Measurements from ENCODE around the gene TYW1B.
"Not testable (repeated sequence)": the region's sequence is repeated elsewhere in the genome, so short reads cannot be mapped to it uniquely, and the experiment has no call there.

TYW1B gene

DNA sequence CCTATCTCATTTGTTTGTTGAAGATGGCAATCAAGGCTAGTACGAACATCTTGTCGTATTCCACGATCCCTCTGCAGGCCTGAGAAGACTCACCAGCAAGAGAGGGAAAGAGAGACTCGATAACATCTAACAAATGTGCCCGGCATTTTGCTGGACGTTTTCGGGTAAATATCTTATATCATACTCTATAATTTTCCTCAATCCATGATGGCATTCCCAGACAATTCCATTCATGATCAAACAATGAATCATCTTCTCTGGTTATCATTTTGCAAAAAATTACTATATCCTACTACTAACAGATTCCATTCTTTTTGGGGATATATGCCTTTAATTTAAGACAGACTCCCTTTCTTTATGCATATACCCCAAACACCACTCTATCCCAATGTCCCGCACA, 118.1 kb downstream of the TYW1B start:
- no peaks in the 10 kb centered on the region for H3K27me3 Mint-ChIP-seq
- ATAC-seq (no peak), DNase-seq (no peak)
- peaks cover 4% of the 10 kb centered on the region for H3K9me3 Mint-ChIP-seq
- no peak overlapping the region for H3K4me3 Mint-ChIP-seq
- no peaks in the 10 kb centered on the region for H3K4me1 Mint-ChIP-seq
- H3K36me3 Mint-ChIP-seq (ENCODE audit: low read depth) = peaks cover 45% of the 10 kb centered on the region
- no peak overlapping the region for H3K27ac Mint-ChIP-seq

DNA sequence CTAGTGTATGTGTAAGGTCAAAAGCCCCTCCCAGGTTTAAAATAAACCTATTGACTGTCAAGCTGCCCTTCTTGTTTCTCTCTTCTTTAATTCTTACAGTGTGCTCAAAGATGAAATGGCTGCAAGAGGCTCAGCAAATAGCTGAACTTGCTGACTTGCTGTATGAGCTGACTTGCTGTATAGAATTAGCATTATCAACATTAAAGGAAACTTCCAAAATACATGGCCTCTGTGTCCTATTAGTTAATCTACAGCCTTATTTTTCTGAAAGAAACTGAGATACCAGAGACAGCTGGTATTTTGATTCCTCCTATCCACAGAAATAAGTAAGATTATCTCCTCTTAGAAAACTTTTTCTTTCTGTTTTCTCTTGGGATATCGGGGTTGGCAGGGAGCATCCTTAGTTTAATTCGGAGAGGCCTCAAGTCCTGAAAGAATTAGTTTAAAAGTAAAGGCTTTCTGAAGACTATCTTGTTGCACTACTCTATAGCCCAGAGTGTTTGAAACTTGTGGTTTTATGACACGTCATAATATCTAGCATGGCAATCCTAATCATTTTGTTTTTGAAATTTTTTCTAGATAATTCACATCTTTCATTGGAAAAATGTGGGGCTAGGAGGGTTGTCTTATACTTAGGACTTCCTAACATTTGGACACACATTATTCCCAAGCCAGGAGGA, 119.5 kb downstream of the TYW1B start:
- not testable (repeated sequence) for ATAC-seq, H3K4me3 Mint-ChIP-seq, DNase-seq, H3K27ac Mint-ChIP-seq, H3K9me3 Mint-ChIP-seq, H3K27me3 Mint-ChIP-seq, H3K4me1 Mint-ChIP-seq
- peaks cover 47% of the 10 kb centered on the region for H3K36me3 Mint-ChIP-seq (ENCODE audit: low read depth)

DNA sequence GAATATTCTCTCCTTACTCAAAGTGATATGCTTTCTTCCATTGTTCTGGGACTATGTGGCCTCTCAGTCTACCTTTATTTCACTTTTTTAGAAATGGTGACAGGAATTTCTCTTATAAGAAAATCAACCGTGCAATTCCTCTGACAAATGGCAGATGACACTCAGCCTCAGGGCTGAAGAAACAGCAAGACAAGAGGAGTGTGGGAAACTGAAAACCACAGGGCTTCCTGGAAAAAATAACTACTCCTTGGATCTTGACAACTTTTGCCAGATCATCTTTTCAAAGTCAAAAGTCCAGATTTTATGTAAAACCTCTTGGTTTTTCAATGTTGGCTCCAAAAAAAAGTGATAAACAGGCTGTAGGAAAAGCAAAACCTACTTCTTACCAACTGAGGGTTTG, 121.5 kb downstream of the TYW1B start:
- Mint-ChIP-seq H3K9me3 (peaks cover 4% of the 10 kb centered on the region), H3K27ac (no peak overlapping the region), H3K4me3 (no peak overlapping the region), H3K36me3 (ENCODE audit: low read depth) (peaks cover 40% of the 10 kb centered on the region), H3K27me3 (no peaks in the 10 kb centered on the region), H3K4me1 (no peaks in the 10 kb centered on the region)
- no peak for DNase-seq
- no peak for ATAC-seq

DNA sequence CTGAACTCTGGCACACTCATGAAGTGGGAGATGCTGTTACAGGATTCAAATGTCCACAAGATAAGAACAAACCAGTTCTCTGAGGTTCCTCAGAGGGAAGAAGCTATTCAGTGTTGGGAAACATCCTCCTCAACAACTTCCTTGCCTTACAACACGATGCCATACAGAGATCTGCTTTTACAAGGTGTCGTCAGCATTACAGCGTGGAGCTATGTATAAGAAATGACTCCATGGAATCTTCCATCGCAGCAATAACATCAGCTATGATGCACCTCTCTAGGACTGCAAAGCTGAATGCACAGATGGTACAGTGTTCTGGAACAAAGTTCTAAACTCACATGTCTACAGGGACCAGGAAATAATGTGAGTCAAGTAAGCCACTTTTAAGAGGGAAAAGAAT, 122.3 kb downstream of the TYW1B start:
- H3K4me1 Mint-ChIP-seq, H3K9me3 Mint-ChIP-seq, DNase-seq, H3K27me3 Mint-ChIP-seq, ATAC-seq, H3K27ac Mint-ChIP-seq, H3K4me3 Mint-ChIP-seq: not testable (repeated sequence)
- peaks cover 36% of the 10 kb centered on the region for H3K36me3 Mint-ChIP-seq (ENCODE audit: low read depth)

DNA sequence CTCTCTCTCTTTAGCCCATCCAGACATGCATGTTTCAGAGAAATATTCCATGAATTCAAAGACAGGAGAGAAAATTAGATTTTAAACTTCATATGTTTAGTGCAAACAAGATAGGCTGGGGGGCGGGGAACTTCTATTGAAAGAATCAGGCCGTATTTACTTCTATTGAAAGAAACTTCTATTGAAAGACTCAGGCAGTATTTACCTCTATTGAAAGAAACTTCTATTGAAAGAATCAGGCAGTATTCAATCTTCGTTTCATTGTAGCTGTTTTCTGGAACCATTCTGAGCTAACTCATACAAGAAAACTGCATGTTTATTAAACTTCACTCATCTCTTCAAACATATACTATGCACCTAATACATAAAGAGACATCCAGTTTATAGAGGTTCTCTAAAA, 123.1 kb downstream of the TYW1B start:
- ATAC-seq = no peak
- Mint-ChIP-seq H3K4me1 (no peaks in the 10 kb centered on the region), H3K4me3 (no peak overlapping the region), H3K9me3 (peaks cover 4% of the 10 kb centered on the region), H3K27me3 (no peaks in the 10 kb centered on the region), H3K36me3 (ENCODE audit: low read depth) (peaks cover 30% of the 10 kb centered on the region), H3K27ac (no peak overlapping the region)
- no peak for DNase-seq

DNA sequence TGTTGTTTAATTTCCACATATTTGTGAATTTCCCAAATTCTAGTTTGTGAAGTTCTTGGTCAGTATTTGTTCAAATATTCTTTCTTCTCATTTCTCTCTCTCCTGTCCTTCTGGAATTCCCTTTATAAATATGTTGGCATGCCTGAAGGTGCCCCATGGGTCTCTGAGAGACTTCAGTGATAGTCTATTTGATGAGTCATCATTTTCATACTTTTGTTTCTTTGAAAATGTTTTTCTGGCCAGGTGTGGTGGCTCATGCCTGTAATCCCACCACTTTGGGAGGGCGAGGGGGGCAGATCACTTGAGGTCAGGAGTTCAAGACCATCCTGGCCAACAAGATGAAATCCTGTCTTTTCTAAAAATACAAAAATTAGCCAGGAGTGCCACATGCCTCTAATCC, 127.5 kb downstream of the TYW1B start:
- DNase-seq; H3K9me3 Mint-ChIP-seq; H3K4me3 Mint-ChIP-seq; H3K36me3 Mint-ChIP-seq (ENCODE audit: low read depth); H3K4me1 Mint-ChIP-seq; ATAC-seq; H3K27ac Mint-ChIP-seq; H3K27me3 Mint-ChIP-seq: not testable (repeated sequence)

DNA sequence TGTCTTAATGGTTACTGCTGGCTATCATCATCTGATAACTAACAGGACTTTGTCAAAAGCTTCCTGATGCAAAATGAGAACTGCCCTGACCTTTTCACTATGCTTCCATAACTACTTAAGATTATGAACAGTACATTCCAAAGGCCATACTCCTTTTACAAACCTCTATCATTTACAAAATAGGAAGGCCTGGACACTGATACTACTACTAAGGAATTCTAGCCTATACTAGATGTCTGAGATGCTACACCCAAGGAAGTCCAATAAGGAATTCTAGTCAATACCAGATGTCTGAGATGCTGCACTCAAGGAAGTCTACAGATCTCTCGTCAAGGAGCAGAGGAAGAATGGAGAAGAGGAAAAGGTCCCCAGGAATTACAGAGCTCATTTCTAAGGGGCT, 130.9 kb downstream of the TYW1B start:
- not testable (repeated sequence) for H3K4me3 Mint-ChIP-seq

DNA sequence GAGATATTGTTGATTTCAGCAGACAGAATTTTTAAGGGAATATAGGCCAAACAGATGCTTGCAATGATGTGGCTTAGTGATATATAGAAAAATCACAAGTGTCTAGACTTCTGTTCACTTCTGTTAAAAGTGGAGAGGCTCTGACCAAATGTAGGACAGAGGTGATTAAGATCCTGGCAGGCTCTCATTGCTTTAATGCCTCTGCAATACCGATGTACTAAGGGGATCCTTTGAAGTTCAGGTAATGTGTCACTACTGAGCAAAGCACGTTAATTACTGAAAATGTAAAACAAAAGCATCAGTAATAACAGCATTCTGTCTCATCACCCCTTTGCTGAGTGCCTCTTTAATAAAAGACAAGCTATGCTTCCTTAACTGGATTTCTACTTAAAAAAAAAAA, 131.4 kb downstream of the TYW1B start:
- not testable (repeated sequence) for H3K27ac Mint-ChIP-seq, H3K4me3 Mint-ChIP-seq, DNase-seq, H3K27me3 Mint-ChIP-seq, ATAC-seq, H3K4me1 Mint-ChIP-seq, H3K9me3 Mint-ChIP-seq
- H3K36me3 Mint-ChIP-seq (ENCODE audit: low read depth) = peaks cover 14% of the 10 kb centered on the region

More for the DNA sequence above, 130.9 kb downstream of the TYW1B start:
- not testable (repeated sequence) for DNase-seq, H3K4me1 Mint-ChIP-seq, H3K9me3 Mint-ChIP-seq, H3K27ac Mint-ChIP-seq, ATAC-seq, H3K27me3 Mint-ChIP-seq
- peaks cover 14% of the 10 kb centered on the region for H3K36me3 Mint-ChIP-seq (ENCODE audit: low read depth)

DNA sequence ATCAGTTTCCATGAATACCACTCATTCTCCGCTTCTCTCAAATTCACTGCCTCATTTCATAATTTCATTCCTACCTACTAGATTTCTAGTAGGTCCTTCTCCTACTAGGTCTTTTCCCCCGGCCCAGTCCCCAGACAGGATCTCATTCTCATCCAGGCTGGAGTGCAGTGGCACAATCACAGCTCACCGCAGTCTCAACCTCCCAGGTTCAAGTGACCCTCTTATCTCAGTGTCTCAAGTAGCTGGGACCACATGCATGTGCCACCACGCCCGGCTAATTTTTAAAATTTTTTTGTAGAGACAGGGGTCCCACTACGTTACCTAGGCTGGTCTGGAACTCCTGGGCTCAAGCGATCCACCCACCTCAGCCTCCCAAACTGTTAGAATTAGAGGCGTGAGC, 132.5 kb downstream of the TYW1B start:
- not testable (repeated sequence) for ATAC-seq, H3K4me3 Mint-ChIP-seq, H3K27me3 Mint-ChIP-seq, H3K9me3 Mint-ChIP-seq, DNase-seq, H3K27ac Mint-ChIP-seq, H3K4me1 Mint-ChIP-seq
- peaks cover 16% of the 10 kb centered on the region for H3K36me3 Mint-ChIP-seq (ENCODE audit: low read depth)

DNA sequence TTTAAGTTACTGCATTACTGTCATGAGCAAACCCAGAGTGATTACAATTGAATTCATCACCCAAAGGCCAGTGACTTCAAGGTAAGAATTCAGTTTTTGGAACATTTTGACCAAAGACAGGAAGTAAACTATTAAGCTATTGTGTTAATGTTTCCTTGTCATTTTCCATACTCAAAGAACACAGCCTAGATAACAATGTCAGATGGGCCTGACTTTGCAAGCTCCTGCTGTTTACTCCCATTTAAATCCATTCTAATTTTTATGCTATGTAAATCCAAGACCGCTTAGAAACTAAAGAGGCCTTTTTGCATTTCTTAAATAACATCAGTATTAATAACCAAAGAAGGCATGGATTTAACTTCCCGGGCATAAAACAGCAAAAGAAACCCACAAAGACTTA, 136.6 kb downstream of the TYW1B start:
- not testable (repeated sequence) for ATAC-seq, H3K9me3 Mint-ChIP-seq, H3K4me1 Mint-ChIP-seq, H3K4me3 Mint-ChIP-seq, H3K27ac Mint-ChIP-seq, H3K27me3 Mint-ChIP-seq, DNase-seq
- peaks cover 17% of the 10 kb centered on the region for H3K36me3 Mint-ChIP-seq (ENCODE audit: low read depth)

DNA sequence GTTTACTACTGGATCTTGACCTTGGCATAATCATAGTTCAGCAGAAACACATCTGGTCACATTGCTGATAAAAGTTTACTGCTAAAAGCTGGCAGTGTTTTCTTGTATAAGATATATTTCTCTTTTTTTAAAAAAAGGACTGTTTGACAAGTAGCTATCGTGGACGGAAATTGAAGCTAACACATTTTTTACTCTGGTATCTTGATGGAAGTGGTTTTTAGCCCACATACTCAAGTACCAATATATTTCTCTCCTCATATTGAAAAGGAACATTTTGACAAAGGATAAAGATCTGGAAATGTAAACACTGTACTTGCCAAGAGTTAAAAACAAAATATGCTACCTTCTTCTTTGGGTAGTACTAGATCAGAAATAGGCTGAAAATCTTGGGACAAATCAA, 137.8 kb downstream of the TYW1B start:
- not testable (repeated sequence) for ATAC-seq, H3K9me3 Mint-ChIP-seq, H3K27me3 Mint-ChIP-seq, H3K4me3 Mint-ChIP-seq, H3K4me1 Mint-ChIP-seq, DNase-seq, H3K27ac Mint-ChIP-seq
- peaks cover 17% of the 10 kb centered on the region for H3K36me3 Mint-ChIP-seq (ENCODE audit: low read depth)

DNA sequence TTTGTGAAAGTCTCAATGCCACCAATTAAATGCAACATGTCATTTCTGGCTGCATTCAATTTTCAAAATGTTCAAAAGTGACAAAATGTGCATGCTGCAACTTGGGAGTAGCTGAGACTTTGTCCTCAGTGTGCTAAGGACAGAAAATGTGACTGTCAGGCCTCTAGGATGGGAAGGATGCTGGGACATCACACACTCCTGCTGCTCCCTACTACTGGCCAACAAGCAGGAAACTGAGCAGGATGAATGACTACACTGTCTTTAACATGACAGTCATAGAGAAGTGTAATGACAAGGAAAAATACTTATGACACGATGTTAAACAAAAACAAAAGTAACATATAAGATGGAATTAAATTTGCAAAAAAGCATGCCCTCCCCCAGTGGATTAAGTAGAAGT, 138.7 kb downstream of the TYW1B start:
- H3K36me3 Mint-ChIP-seq (ENCODE audit: low read depth) = peaks cover 13% of the 10 kb centered on the region
- H3K4me1 Mint-ChIP-seq, DNase-seq, ATAC-seq, H3K27me3 Mint-ChIP-seq, H3K27ac Mint-ChIP-seq, H3K4me3 Mint-ChIP-seq, H3K9me3 Mint-ChIP-seq: not testable (repeated sequence)

DNA sequence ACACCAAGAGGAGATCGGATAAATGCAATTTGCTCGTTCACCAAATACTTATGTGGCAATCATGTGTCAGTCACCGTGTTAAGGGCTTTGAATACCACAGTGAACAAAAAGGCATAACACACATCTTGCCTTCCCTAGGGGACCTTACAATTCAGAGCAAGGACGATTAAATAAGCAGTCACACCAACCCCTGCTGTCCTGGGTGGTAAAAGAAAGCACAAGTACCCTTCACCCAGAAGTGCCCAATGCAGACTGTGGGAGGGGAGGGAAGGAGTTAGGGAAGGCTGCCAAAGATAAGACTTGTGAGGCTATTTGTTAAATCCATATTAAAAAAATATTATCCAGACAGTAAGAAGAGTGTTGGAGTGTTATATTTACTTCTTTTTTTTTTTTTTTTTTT, 146.8 kb downstream of the TYW1B start:
- not testable (repeated sequence) for H3K4me3 Mint-ChIP-seq, H3K9me3 Mint-ChIP-seq, H3K27ac Mint-ChIP-seq, ATAC-seq, DNase-seq, H3K27me3 Mint-ChIP-seq
- Mint-ChIP-seq H3K36me3 (ENCODE audit: low read depth) (peaks cover 17% of the 10 kb centered on the region), H3K4me1 (peaks cover 23% of the 10 kb centered on the region)

DNA sequence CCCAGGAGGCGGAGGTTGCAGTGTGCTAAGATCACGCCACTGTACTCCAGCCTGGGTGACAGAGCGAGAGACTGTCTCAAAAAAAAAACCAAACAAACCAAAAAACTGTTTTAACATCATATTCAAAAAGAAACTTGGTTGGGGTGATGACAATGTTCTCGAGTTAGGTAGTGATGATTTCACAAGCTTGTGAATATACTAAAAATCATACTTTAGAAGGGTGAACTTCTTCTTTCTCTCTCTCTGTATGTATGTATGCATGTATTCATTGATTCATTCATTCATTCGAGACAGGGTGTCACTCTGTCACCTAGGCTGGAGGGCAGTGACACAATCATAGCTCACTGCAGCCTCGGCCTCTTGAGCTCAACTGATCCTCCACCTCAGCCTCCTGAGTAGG, 151.1 kb downstream of the TYW1B start:
- not testable (repeated sequence) for ATAC-seq, DNase-seq, H3K27me3 Mint-ChIP-seq, H3K27ac Mint-ChIP-seq, H3K4me1 Mint-ChIP-seq, H3K4me3 Mint-ChIP-seq, H3K9me3 Mint-ChIP-seq
- peaks cover 21% of the 10 kb centered on the region for H3K36me3 Mint-ChIP-seq (ENCODE audit: low read depth)

DNA sequence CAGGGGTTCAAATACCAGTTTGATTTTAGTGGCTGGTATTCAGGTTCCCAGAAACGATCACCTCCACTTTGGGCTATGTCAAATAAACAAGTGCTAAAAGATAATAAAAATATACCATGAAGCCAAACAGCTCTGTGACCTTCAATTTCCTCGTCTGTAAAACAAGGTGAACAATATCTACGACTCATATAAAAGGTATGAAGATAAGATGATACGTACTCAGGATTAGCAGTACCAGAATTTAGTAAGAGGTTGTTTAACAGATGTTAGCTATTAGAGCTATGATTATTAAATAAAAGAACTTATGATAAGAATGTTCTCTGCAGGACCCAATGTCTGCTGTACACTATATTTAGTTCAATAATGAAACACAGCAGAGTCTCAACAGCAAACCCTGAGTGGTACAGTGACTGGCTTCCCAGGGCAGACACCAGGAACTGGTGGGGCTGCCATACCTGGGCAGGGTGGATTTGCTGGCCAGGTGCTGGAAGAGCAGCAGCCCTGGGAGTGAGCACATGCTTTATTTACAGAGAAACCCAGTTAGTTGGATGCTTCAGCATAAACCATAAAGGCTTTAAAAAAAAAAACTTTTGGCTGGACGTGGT, 151.8 kb downstream of the TYW1B start:
- ATAC-seq, H3K27me3 Mint-ChIP-seq, H3K4me1 Mint-ChIP-seq, H3K9me3 Mint-ChIP-seq, H3K27ac Mint-ChIP-seq, H3K4me3 Mint-ChIP-seq, DNase-seq: not testable (repeated sequence)
- H3K36me3 Mint-ChIP-seq (ENCODE audit: low read depth) = peaks cover 19% of the 10 kb centered on the region

Measured in activated naive CD8-positive, alpha-beta T cell treated with anti-CD3 and anti-CD28 coated beads, Interleukin-2, amount 50 U/mL, for 24 hours (primary cell).